HuH-7.5 (cell line): Measurements from ENCODE around the gene EGFR.

ENCODE experiments used
- DNase-seq: peaks from one replicate; pipeline ENCODE4 v3.0.0; 2011; ENCODE audit warnings: low spot score

EGFR gene

GRCh38 chr7:55172161-55172560 lies 153.3 kb downstream of the EGFR start:
- DNase-seq: no peak

- DNase-seq: no peak
Observed at GRCh38 chr7:55172881-55173609, 154.2 kb downstream of the EGFR start.

DNA sequence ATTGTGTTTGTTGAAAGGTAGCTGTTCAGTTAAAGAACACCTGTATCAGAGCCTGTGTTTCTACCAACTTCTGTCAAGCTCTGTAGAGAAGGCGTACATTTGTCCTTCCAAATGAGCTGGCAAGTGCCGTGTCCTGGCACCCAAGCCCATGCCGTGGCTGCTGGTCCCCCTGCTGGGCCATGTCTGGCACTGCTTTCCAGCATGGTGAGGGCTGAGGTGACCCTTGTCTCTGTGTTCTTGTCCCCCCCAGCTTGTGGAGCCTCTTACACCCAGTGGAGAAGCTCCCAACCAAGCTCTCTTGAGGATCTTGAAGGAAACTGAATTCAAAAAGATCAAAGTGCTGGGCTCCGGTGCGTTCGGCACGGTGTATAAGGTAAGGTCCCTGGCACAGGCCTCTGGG lies 154.9 kb downstream of the EGFR start:
- DNase-seq: no peak

GRCh38 chr7:55174456-55174855 lies 155.6 kb downstream of the EGFR start:
- no peak for DNase-seq

GRCh38 chr7:55174856-55175255 lies 156.0 kb downstream of the EGFR start:
- DNase-seq: no peak

- no peak for DNase-seq
Observed at GRCh38 chr7:55177068-55177530, 158.3 kb downstream of the EGFR start.

DNA sequence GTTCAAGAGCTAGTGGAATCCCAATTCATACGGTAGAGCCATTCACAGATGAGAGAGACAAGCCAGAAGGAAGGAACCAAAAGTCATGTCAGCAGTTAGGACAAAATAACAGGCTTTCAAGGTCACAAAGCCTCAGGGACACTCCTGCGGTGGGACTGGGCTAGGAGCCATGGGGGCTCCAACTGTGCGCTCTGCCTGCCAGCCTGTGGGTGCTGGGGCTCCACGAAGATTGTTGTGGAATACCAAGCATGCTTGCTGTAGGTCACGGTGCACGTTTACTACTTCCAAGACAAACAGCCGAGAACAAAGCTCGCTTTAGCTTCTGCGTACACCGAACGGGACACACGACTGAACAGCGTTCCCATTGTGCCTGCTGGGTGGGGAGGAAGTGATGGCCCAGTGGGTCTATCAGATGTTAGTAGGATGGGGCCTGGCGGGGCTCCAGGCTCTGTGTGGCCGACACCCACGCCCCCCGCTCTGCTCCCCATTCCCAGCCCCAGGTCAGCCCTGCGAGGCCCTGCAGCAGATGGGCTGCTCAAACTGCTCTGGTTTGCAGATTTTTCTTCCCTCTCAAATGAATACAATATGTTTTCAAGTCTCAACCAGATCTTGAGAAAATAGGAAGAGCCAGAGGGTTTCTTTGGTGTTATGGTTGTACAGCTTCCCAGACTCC lies 158.9 kb downstream of the EGFR start:
- no peak for DNase-seq

GRCh38 chr7:55178292-55178862 lies 159.6 kb downstream of the EGFR start:
- no peak for DNase-seq

DNA sequence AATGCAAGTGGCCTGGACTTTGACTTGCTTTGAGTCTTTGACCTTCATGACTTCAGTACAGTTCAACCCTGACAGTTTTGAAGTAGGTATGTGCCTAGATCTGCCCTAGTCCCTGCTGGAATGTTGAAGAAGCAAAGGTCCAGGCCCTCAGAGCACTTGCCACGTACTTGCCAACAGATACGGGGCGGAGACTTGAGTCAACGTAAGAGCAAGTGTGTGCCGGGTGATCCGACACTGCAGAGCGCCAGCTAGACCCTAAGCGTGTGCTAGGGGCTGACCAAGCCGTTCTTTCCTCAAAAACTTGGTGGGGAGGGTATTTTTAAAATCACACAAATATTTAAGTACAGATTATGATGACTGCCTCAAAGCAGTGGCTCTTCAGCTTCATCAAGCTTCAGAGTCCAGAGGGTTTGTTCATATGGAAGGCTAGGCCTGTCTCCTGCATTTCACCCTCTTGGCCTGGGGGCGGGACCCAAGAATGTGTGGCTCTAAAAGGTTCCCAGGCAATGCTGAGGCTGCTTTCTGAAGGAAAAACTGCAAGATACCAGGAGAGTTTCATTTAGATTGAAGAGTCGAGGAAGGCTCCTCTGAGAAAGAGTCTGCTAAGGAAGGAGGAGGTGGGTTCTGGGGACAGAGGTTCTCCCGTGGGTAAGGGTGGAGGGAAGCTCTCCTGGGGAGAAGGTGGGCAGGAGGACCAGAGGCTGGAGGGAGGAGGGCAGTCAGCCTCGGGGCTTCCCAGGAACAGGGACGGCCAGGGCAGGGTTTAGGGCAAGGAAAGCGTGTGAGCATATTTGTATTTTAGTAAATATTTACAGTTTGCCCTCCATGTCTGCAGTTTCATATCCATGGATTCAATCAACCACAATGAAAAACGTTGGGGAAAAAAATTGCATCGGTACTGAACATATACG lies 160.3 kb downstream of the EGFR start:
- peak; percentile 91 for DNase-seq

DNA sequence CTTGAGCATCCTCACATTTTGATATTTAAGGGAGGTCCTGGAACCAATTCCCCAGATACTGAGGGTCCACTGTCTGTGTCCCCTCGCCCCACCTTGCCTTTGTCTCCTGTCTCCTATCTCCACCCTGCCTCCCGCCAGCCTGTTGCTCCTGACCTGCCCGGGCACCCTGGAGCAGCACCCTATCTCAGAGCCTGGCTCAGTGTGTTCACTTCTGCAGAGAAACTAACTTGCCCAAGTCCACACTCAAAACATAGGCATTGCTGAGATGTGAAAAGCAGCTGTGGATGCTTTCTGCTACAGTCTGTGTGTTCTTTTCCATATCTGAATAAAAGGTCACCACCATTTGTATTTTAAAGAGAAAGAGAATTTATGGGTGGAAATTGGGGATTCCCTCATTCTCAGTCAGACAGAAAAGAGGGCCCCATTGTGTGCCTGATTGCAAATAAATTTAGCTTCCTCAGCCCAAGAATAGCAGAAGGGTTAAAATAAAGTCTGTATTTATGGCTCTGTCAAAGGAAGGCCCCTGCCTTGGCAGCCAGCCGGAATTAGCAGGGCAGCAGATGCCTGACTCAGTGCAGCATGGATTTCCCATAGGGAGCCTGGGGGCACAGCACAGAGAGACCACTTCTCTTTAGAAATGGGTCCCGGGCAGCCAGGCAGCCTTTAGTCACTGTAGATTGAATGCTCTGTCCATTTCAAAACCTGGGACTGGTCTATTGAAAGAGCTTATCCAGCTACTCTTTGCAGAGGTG lies 161.3 kb downstream of the EGFR start:
- no peak for DNase-seq

GRCh38 chr7:55180963-55181542 lies 162.2 kb downstream of the EGFR start:
- no peak for DNase-seq

DNA sequence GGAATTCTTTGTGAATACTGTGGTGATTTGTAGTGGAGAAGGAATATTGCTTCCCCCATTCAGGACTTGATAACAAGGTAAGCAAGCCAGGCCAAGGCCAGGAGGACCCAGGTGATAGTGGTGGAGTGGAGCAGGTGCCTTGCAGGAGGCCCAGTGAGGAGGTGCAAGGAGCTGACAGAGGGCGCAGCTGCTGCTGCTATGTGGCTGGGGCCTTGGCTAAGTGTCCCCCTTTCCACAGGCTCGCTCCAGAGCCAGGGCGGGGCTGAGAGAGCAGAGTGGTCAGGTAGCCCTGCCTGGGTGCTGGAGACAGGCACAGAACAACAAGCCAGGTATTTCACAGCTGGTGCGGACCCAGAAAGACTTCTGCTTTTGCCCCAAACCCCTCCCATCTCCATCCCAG lies 162.9 kb downstream of the EGFR start:
- DNase-seq: no peak

- no peak for DNase-seq
Observed at GRCh38 chr7:55183897-55184296, 165.1 kb downstream of the EGFR start.

- no peak for DNase-seq
Observed at GRCh38 chr7:55185321-55185802, 166.5 kb downstream of the EGFR start.

DNA sequence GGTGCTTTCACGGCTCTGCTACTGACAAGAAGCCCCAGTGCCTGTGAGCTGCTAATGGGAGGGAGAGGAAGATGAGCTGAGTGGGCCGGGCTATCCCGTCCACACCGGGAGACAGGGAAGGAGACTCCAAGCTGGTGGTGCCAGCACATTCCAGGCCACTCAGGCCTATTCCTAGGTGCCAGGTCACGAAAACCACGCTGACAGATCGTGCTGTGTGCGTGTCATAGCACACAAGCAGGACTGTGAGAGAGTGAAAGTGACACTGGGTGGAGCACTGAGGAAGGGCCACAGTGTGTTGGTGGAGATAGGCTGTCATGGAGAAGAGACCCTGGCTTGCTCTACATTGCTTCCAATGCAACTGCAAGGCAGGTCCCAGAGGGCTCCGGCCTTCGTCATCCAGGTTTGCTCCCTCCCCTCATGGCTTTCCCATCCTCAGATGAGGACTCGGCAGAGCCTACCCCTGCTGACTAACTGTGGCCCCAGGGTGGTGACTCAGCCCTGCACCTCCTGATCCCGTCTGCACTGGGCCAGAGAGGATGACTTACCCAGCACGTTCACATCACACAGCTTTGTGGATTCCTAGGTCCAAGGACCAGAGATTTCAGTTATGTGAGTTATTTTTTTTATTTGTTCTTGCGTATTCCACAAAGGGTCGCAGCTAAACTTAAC lies 167.3 kb downstream of the EGFR start:
- DNase-seq: peak; percentile 52

- no peak for DNase-seq
Observed at GRCh38 chr7:55187701-55188491, 169.1 kb downstream of the EGFR start.

GRCh38 chr7:55188590-55189138 lies 169.8 kb downstream of the EGFR start:
- DNase-seq: peak; percentile 72

DNA sequence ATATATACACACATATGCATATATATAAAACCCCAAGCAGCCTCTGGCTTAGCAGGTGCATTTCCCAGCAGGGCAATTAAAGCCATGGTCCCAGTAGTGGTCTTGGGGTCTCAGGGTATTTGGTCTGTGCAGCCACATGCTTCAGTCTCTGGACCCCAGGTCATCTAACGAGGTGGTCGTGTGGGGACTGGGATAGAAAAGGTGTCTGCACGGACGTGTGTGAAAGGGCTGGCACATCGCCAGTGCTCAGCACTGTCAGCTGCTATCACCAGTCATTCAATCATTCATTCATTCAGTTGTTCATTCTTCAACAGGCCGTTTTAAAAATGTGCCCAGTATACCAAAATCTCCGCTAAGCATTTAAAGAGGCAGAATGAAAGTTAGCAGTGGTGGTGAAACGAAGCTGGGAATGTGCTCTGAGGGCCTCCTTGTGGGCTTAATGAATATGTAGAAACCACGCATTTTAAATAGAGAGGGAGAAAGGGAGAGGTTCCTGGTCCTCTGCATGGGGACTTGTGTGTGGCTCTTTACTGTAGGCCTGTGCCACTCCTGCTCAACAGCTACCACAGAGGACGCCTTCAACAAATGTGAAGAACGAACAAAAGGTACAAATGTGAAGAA lies 170.4 kb downstream of the EGFR start:
- no peak for DNase-seq
